ENCODE data around the gene CCDC50.

CCDC50 gene

GRCh38 chr3:191438150-191438814 lies 109.1 kb downstream of the CCDC50 start:
- no CpG with 5 or more reads among the region's 2 CpGs for WGBS, 2 donors (ENCODE audit: extremely low coverage in 2 of 2, insufficient read length in 2 of 2, insufficient replicate concordance in 1 of 2)
- Histone ChIP-seq H4K91ac (ENCODE audit: low read depth, low read length, poor library complexity) (no peak overlapping the region), H4K8ac (ENCODE audit: low read depth, low read length) (no peak overlapping the region), H3K4ac (ENCODE audit: low read length) (no peak overlapping the region), H3K79me1 (ENCODE audit: low read depth, low read length) (no peaks in the 10 kb centered on the region), H3K14ac (ENCODE audit: low read length) (no peak overlapping the region), H3K27ac (replicated peaks; ENCODE audit: low read length) (no peak overlapping the region), H2BK5ac (ENCODE audit: low read length) (no peak overlapping the region), H2BK15ac (ENCODE audit: low read length) (no peak overlapping the region), H3K4me3 (ENCODE audit: low read length in 2 of 2) (no peak overlapping the region), H3K4me2 (ENCODE audit: insufficient read depth, low read length, poor library complexity, severe bottlenecking) (no peak overlapping the region), H3K9ac (ENCODE audit: low read depth, low read length, poor library complexity) (no peak overlapping the region), H2BK120ac (ENCODE audit: low read depth, low read length) (no peak overlapping the region), H3K18ac (ENCODE audit: low read length) (no peak overlapping the region), H3K9me3 (replicated peaks in 1 of 2; ENCODE audit: control insufficient read depth in 2 of 2, insufficient read depth in 1 of 2, low read depth in 1 of 2, low read length in 2 of 2) (no peaks in the 10 kb centered on the region), H2AFZ (ENCODE audit: low read length) (peak overlapping the region; percentile 29), H2AK5ac (ENCODE audit: low read depth, low read length) (no peak overlapping the region), H3K36me3 (replicated peaks in 1 of 2; ENCODE audit: control insufficient read depth in 2 of 2, insufficient read depth in 2 of 2, low read length in 2 of 2) (no peaks in the 10 kb centered on the region), H3K23ac (ENCODE audit: low read depth, low read length, poor library complexity) (no peak overlapping the region), H3K4me1 (ENCODE audit: control insufficient read depth in 2 of 2, insufficient read depth in 1 of 2, low read depth in 1 of 2, low read length in 2 of 2) (no peaks in the 10 kb centered on the region), H2BK12ac (ENCODE audit: low read length) (no peak overlapping the region), H3K27me3 (ENCODE audit: control insufficient read depth in 3 of 3, insufficient read depth in 3 of 3, low read depth in 1 of 3, low read length in 3 of 3) (no peaks in the 10 kb centered on the region)
- no peak for DNase-seq (ENCODE audit: low spot score)

GRCh38 chr3:191440532-191440931 lies 111.3 kb downstream of the CCDC50 start:
- H2AK5ac ChIP-seq (ENCODE audit: low read depth, low read length), result no peak overlapping the region
- no peak overlapping the region for H2BK120ac ChIP-seq (ENCODE audit: low read depth, low read length)
- no CpG with 5 or more reads among the region's 4 CpGs for WGBS, 2 donors (ENCODE audit: extremely low coverage in 2 of 2, insufficient read length in 2 of 2, insufficient replicate concordance in 1 of 2)

GRCh38 chr3:191441687-191442086 lies 112.5 kb downstream of the CCDC50 start:
- Histone ChIP-seq H3K18ac (ENCODE audit: low read length) (no peak overlapping the region), H2BK15ac (ENCODE audit: low read length) (no peak overlapping the region), H2BK12ac (ENCODE audit: low read length) (no peak overlapping the region), H3K79me1 (ENCODE audit: low read depth, low read length) (no peaks in the 10 kb centered on the region), H2AK5ac (ENCODE audit: low read depth, low read length) (no peak overlapping the region), H3K4me2 (ENCODE audit: insufficient read depth, low read length, poor library complexity, severe bottlenecking) (no peak overlapping the region), H2BK5ac (ENCODE audit: low read length) (no peak overlapping the region), H3K27ac (replicated peaks; ENCODE audit: low read length) (no peak overlapping the region), H2BK120ac (ENCODE audit: low read depth, low read length) (no peak overlapping the region), H2AFZ (ENCODE audit: low read length) (no peak overlapping the region), H4K91ac (ENCODE audit: low read depth, low read length, poor library complexity) (no peak overlapping the region), H3K4me1 (ENCODE audit: control insufficient read depth in 2 of 2, insufficient read depth in 1 of 2, low read depth in 1 of 2, low read length in 2 of 2) (no peaks in the 10 kb centered on the region), H3K9me3 (replicated peaks in 1 of 2; ENCODE audit: control insufficient read depth in 2 of 2, insufficient read depth in 1 of 2, low read depth in 1 of 2, low read length in 2 of 2) (no peaks in the 10 kb centered on the region), H4K8ac (ENCODE audit: low read depth, low read length) (no peak overlapping the region), H3K14ac (ENCODE audit: low read length) (no peak overlapping the region), H3K23ac (ENCODE audit: low read depth, low read length, poor library complexity) (no peak overlapping the region), H3K4ac (ENCODE audit: low read length) (no peak overlapping the region), H3K36me3 (replicated peaks in 1 of 2; ENCODE audit: control insufficient read depth in 2 of 2, insufficient read depth in 2 of 2, low read length in 2 of 2) (no peaks in the 10 kb centered on the region), H3K27me3 (ENCODE audit: control insufficient read depth in 3 of 3, insufficient read depth in 3 of 3, low read depth in 1 of 3, low read length in 3 of 3) (no peaks in the 10 kb centered on the region), H3K9ac (ENCODE audit: low read depth, low read length, poor library complexity) (no peak overlapping the region), H3K4me3 (ENCODE audit: low read length in 2 of 2) (no peak overlapping the region)
- no peak for DNase-seq (ENCODE audit: low spot score)
- no CpG with 5 or more reads among the region's 2 CpGs for WGBS, 2 donors (ENCODE audit: extremely low coverage in 2 of 2, insufficient read length in 2 of 2, insufficient replicate concordance in 1 of 2)

More at GRCh38 chr3:191440532-191440931, 111.3 kb downstream of the CCDC50 start:
- no peak overlapping the region for H3K4me2 ChIP-seq (ENCODE audit: insufficient read depth, low read length, poor library complexity, severe bottlenecking)
- no peaks in the 10 kb centered on the region for H3K36me3 ChIP-seq (replicated peaks in 1 of 2; ENCODE audit: control insufficient read depth in 2 of 2, insufficient read depth in 2 of 2, low read length in 2 of 2)
- H3K27me3 ChIP-seq (ENCODE audit: control insufficient read depth in 3 of 3, insufficient read depth in 3 of 3, low read depth in 1 of 3, low read length in 3 of 3), result no peaks in the 10 kb centered on the region
- H4K91ac ChIP-seq (ENCODE audit: low read depth, low read length, poor library complexity), result no peak overlapping the region
- no peak overlapping the region for H2AFZ ChIP-seq (ENCODE audit: low read length)
- no peak overlapping the region for H3K4me3 ChIP-seq (ENCODE audit: low read length in 2 of 2)
- H4K8ac ChIP-seq (ENCODE audit: low read depth, low read length), result no peak overlapping the region
- H2BK12ac ChIP-seq (ENCODE audit: low read length), result no peak overlapping the region
- no peak overlapping the region for H3K18ac ChIP-seq (ENCODE audit: low read length)
- H3K79me1 ChIP-seq (ENCODE audit: low read depth, low read length), result no peaks in the 10 kb centered on the region
- no peak overlapping the region for H2BK15ac ChIP-seq (ENCODE audit: low read length)
- no peak for DNase-seq (ENCODE audit: low spot score)
- H3K27ac ChIP-seq (replicated peaks; ENCODE audit: low read length), result no peak overlapping the region
- no peak overlapping the region for H2BK5ac ChIP-seq (ENCODE audit: low read length)
- no peak overlapping the region for H3K9ac ChIP-seq (ENCODE audit: low read depth, low read length, poor library complexity)
- no peaks in the 10 kb centered on the region for H3K9me3 ChIP-seq (replicated peaks in 1 of 2; ENCODE audit: control insufficient read depth in 2 of 2, insufficient read depth in 1 of 2, low read depth in 1 of 2, low read length in 2 of 2)
- no peak overlapping the region for H3K14ac ChIP-seq (ENCODE audit: low read length)
- no peaks in the 10 kb centered on the region for H3K4me1 ChIP-seq (ENCODE audit: control insufficient read depth in 2 of 2, insufficient read depth in 1 of 2, low read depth in 1 of 2, low read length in 2 of 2)
- H3K4ac ChIP-seq (ENCODE audit: low read length), result no peak overlapping the region
- H3K23ac ChIP-seq (ENCODE audit: low read depth, low read length, poor library complexity), result no peak overlapping the region

- Histone ChIP-seq H3K23ac (ENCODE audit: low read depth, low read length, poor library complexity) (no peak overlapping the region), H3K4me2 (ENCODE audit: insufficient read depth, low read length, poor library complexity, severe bottlenecking) (no peak overlapping the region), H3K27me3 (ENCODE audit: control insufficient read depth in 3 of 3, insufficient read depth in 3 of 3, low read depth in 1 of 3, low read length in 3 of 3) (no peaks in the 10 kb centered on the region), H2BK15ac (ENCODE audit: low read length) (no peak overlapping the region), H3K9ac (ENCODE audit: low read depth, low read length, poor library complexity) (no peak overlapping the region), H3K79me1 (ENCODE audit: low read depth, low read length) (no peaks in the 10 kb centered on the region), H3K14ac (ENCODE audit: low read length) (no peak overlapping the region), H2AK5ac (ENCODE audit: low read depth, low read length) (no peak overlapping the region), H3K36me3 (replicated peaks in 1 of 2; ENCODE audit: control insufficient read depth in 2 of 2, insufficient read depth in 2 of 2, low read length in 2 of 2) (no peaks in the 10 kb centered on the region), H4K91ac (ENCODE audit: low read depth, low read length, poor library complexity) (no peak overlapping the region), H3K4me1 (ENCODE audit: control insufficient read depth in 2 of 2, insufficient read depth in 1 of 2, low read depth in 1 of 2, low read length in 2 of 2) (peaks cover 0 to 3% of the 10 kb centered on the region in 2 donors), H3K4ac (ENCODE audit: low read length) (no peak overlapping the region), H2AFZ (ENCODE audit: low read length) (no peak overlapping the region), H3K9me3 (replicated peaks in 1 of 2; ENCODE audit: control insufficient read depth in 2 of 2, insufficient read depth in 1 of 2, low read depth in 1 of 2, low read length in 2 of 2) (peaks cover 0 to 6% of the 10 kb centered on the region in 2 donors), H2BK120ac (ENCODE audit: low read depth, low read length) (no peak overlapping the region), H3K18ac (ENCODE audit: low read length) (no peak overlapping the region), H3K27ac (replicated peaks; ENCODE audit: low read length) (no peak overlapping the region), H3K4me3 (ENCODE audit: low read length in 2 of 2) (no peak overlapping the region), H2BK5ac (ENCODE audit: low read length) (no peak overlapping the region), H2BK12ac (ENCODE audit: low read length) (no peak overlapping the region), H4K8ac (ENCODE audit: low read depth, low read length) (no peak overlapping the region)
- DNase-seq (ENCODE audit: low spot score), result no peak
- no CpG with 5 or more reads among the region's 3 CpGs for WGBS, 2 donors (ENCODE audit: extremely low coverage in 2 of 2, insufficient read length in 2 of 2, insufficient replicate concordance in 1 of 2)
These were observed 115.4 kb downstream of the CCDC50 start for GRCh38 chr3:191444569-191444968.

Measured in neuronal stem cell (in vitro differentiated cells).